HFFc6 (cell line): ENCODE measurements around the gene MYB. TPM values are rescaled to one million over a fixed set of nuclear protein-coding genes. Genes with fewer than 3 reads are reported as not detected.

Experiments used
- DNase-seq: peaks from one replicate; pipeline ENCODE4 v3.0.0-alpha.2; 2018
- H3K27ac Mint-ChIP-seq: 2 replicates; pipeline ENCODE4 v1.8.0; 2020; ENCODE audit warnings: mild to moderate bottlenecking, mixed read lengths
- H3K27me3 Mint-ChIP-seq: 2 replicates; pipeline ENCODE4 v1.8.0; 2021; ENCODE audit warnings: mild to moderate bottlenecking, moderate library complexity, mixed read lengths; ENCODE audit not compliant: insufficient read depth
- H3K36me3 Mint-ChIP-seq: 2 replicates; pipeline ENCODE4 v1.8.0; 2021; ENCODE audit warnings: low read depth, mixed read lengths
- H3K4me1 Mint-ChIP-seq: 2 replicates; pipeline ENCODE4 v1.8.0; 2020; ENCODE audit warnings: low read depth, mixed read lengths
- H3K4me3 Mint-ChIP-seq: 2 replicates; pipeline ENCODE4 v1.8.0; 2020; ENCODE audit warnings: mild to moderate bottlenecking, moderate library complexity, mixed read lengths
- H3K9me3 Mint-ChIP-seq: 2 replicates; pipeline ENCODE4 v1.8.0; 2020; ENCODE audit warnings: mild to moderate bottlenecking, mixed read lengths
- CTCF ChIP-seq: fragments of 200-600 bp; sonication (generic); IDR thresholded peaks from 2 replicates; pipeline ENCODE4 v1.5.0; 2021; ENCODE audit warnings: antibody characterized with exemption, mild to moderate bottlenecking
- total RNA-seq, 6 experiments: library from RNA; stranded (reverse); fragmentation: NEBNext Ultra II Directional; extraction: Animal tissue kit (Norgen Biotek cat#: 25700); gene quantifications; 2 replicates in 1 of 6; 3 replicates in 5 of 6; pipeline ENCODE4 v1.2.3, GENCODE V29; 2021

Gene MYB
- total RNA-seq, 6 experiments from 2014 or later, result 0.17 to 0.35 (median 0.19) TPM

- TF ChIP-seq CTCF, result no peak
- H3K27me3 Mint-ChIP-seq, result peaks cover 6% of the 10 kb centered on the region
- no peaks in the 10 kb centered on the region for H3K36me3 Mint-ChIP-seq
- no peak for DNase-seq
- peaks cover 9% of the 10 kb centered on the region for H3K4me1 Mint-ChIP-seq
- no peak overlapping the region for H3K4me3 Mint-ChIP-seq
- no peaks in the 10 kb centered on the region for H3K9me3 Mint-ChIP-seq
- H3K27ac Mint-ChIP-seq, result no peak overlapping the region
Measured at GRCh38 chr6:135250751-135251497, 69.8 kb downstream of the MYB start.

GRCh38 chr6:135251498-135252441 is 70.7 kb downstream of the MYB start:
- DNase-seq, result peak; percentile 8
- Mint-ChIP-seq H3K4me3 (no peak overlapping the region), H3K27ac (no peak overlapping the region), H3K9me3 (no peaks in the 10 kb centered on the region), H3K27me3 (peaks cover 6% of the 10 kb centered on the region), H3K36me3 (no peaks in the 10 kb centered on the region), H3K4me1 (peaks cover 3% of the 10 kb centered on the region)
- no peak for TF ChIP-seq CTCF

GRCh38 chr6:135254471-135254870 is 73.4 kb downstream of the MYB start:
- Mint-ChIP-seq H3K36me3 (no peaks in the 10 kb centered on the region), H3K4me3 (no peak overlapping the region), H3K9me3 (no peaks in the 10 kb centered on the region), H3K4me1 (peaks cover 8% of the 10 kb centered on the region), H3K27ac (no peak overlapping the region), H3K27me3 (peaks cover 6% of the 10 kb centered on the region)
- no peak for DNase-seq
- TF ChIP-seq CTCF, result no peak

- TF ChIP-seq CTCF, result no peak
- H3K4me1 Mint-ChIP-seq, result peaks cover 8% of the 10 kb centered on the region; the same call in 1 of the 2 replicates
- no peaks in the 10 kb centered on the region for H3K36me3 Mint-ChIP-seq
- no peak for DNase-seq
- H3K4me3 Mint-ChIP-seq, result no peak overlapping the region
- no peak overlapping the region for H3K27ac Mint-ChIP-seq
- no peaks in the 10 kb centered on the region for H3K9me3 Mint-ChIP-seq
- H3K27me3 Mint-ChIP-seq, result peaks cover 6% of the 10 kb centered on the region
Measured at GRCh38 chr6:135256866-135257265, 75.8 kb downstream of the MYB start.

GRCh38 chr6:135257631-135258405 is 76.7 kb downstream of the MYB start:
- no peaks in the 10 kb centered on the region for H3K9me3 Mint-ChIP-seq
- peaks cover 6% of the 10 kb centered on the region for H3K27me3 Mint-ChIP-seq
- H3K4me1 Mint-ChIP-seq, result peaks cover 8% of the 10 kb centered on the region; the same call in 1 of the 2 replicates
- peak; percentile 55; the same call in 1 of the 2 replicates for TF ChIP-seq CTCF
- no peak overlapping the region for H3K27ac Mint-ChIP-seq
- H3K36me3 Mint-ChIP-seq, result no peaks in the 10 kb centered on the region
- H3K4me3 Mint-ChIP-seq, result no peak overlapping the region
- no peak for DNase-seq
